HL-60 (cell line): ENCODE data around the gene TNFRSF21.

ENCODE experiments used
- CTCF ChIP-seq: IDR thresholded peaks from one replicate; pipeline ENCODE4 v1.5.1; 2011; ENCODE audit warnings: low read length, control low read depth, inconsistent platforms; ENCODE audit not compliant: insufficient read depth
- GABPA ChIP-seq: IDR thresholded peaks from 2 replicates; pipeline ENCODE4 v1.6.1; 2012; ENCODE audit warnings: low read depth
- POLR2AphosphoS5 ChIP-seq: IDR thresholded peaks from 2 replicates; pipeline ENCODE4 v1.6.1; 2012; ENCODE audit warnings: low read depth
- SPI1 ChIP-seq: IDR thresholded peaks from 2 replicates; pipeline ENCODE4 v1.6.1; 2012; ENCODE audit warnings: low read depth, mild to moderate bottlenecking, borderline replicate concordance
- TF ChIP-seq, protein P1 (sequence below): IDR thresholded peaks from 2 replicates; pipeline ENCODE4 v1.6.1; 2012; ENCODE audit warnings: low read depth; ENCODE audit not compliant: insufficient replicate concordance

DNA sequence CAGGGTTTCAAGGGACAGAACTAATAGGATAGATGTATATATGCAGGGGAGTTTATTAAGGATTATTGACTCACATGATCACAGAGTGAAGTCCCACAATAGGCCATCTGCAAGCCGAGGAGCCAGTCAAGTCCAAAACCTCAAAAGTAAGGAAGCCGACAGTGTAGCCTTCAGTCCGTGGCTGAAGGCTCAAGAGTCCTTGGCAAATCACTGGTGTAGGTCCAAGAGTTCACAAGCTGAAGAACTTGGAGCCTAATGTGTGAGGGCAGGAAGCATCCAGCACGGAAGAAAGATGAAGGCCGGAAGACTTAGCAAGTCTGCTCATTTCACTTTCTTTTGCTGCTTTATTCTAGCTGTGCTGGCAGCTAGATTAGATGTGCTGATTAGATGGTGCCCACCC lies 128.0 kb downstream of the TNFRSF21 start:
- TF ChIP-seq POLR2AphosphoS5 (no peak), CTCF (no peak), GABPA (no peak), SPI1 (no peak)
- TF ChIP-seq, protein P1, sequence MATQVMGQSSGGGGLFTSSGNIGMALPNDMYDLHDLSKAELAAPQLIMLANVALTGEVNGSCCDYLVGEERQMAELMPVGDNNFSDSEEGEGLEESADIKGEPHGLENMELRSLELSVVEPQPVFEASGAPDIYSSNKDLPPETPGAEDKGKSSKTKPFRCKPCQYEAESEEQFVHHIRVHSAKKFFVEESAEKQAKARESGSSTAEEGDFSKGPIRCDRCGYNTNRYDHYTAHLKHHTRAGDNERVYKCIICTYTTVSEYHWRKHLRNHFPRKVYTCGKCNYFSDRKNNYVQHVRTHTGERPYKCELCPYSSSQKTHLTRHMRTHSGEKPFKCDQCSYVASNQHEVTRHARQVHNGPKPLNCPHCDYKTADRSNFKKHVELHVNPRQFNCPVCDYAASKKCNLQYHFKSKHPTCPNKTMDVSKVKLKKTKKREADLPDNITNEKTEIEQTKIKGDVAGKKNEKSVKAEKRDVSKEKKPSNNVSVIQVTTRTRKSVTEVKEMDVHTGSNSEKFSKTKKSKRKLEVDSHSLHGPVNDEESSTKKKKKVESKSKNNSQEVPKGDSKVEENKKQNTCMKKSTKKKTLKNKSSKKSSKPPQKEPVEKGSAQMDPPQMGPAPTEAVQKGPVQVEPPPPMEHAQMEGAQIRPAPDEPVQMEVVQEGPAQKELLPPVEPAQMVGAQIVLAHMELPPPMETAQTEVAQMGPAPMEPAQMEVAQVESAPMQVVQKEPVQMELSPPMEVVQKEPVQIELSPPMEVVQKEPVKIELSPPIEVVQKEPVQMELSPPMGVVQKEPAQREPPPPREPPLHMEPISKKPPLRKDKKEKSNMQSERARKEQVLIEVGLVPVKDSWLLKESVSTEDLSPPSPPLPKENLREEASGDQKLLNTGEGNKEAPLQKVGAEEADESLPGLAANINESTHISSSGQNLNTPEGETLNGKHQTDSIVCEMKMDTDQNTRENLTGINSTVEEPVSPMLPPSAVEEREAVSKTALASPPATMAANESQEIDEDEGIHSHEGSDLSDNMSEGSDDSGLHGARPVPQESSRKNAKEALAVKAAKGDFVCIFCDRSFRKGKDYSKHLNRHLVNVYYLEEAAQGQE: no peak
